ENCODE results near the gene DUSP28. TPM values are rescaled to one million over a fixed set of nuclear protein-coding genes. Genes with fewer than 3 reads are reported as not detected.
A peak's percentile ranks its signal among the peaks of the same experiment; 100 is the strongest.

DUSP28 gene
- total RNA-seq, 2 experiments from 2014 or later: 4.5 to 6.2 TPM

GRCh38 chr2:240605867-240606743 lies 45.9 kb downstream of the DUSP28 start:
- Mint-ChIP-seq H3K36me3 (ENCODE audit: low read depth) (peaks cover under 1% of the 10 kb centered on the region), H3K27me3 (no peaks in the 10 kb centered on the region), H3K4me3 (no peak overlapping the region), H3K9me3 (no peaks in the 10 kb centered on the region), H3K4me1 (ENCODE audit: low read depth) (peaks cover 4% of the 10 kb centered on the region), H3K27ac (no peak overlapping the region)
- ATAC-seq: no peak
- no peak for DNase-seq
- POLR2A ChIA-PET: interaction anchor here (0.9 to 1.2 kb wide), 3 partner anchors 11 to 20 kb away, joined by 3 read pairs; no protein-coding TSS in a partner anchor
- intact Hi-C loops (cut with micrococcal nuclease): no loop called here
- TF ChIP-seq, protein P1, sequence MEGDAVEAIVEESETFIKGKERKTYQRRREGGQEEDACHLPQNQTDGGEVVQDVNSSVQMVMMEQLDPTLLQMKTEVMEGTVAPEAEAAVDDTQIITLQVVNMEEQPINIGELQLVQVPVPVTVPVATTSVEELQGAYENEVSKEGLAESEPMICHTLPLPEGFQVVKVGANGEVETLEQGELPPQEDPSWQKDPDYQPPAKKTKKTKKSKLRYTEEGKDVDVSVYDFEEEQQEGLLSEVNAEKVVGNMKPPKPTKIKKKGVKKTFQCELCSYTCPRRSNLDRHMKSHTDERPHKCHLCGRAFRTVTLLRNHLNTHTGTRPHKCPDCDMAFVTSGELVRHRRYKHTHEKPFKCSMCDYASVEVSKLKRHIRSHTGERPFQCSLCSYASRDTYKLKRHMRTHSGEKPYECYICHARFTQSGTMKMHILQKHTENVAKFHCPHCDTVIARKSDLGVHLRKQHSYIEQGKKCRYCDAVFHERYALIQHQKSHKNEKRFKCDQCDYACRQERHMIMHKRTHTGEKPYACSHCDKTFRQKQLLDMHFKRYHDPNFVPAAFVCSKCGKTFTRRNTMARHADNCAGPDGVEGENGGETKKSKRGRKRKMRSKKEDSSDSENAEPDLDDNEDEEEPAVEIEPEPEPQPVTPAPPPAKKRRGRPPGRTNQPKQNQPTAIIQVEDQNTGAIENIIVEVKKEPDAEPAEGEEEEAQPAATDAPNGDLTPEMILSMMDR (IDR thresholded peaks at IDR 0.05): no peak
- CTCF ChIA-PET: interaction anchor here (1.0 to 1.5 kb wide), 2 partner anchors 11 to 41 kb away, joined by 3 to 4 read pairs; no protein-coding TSS in a partner anchor

GRCh38 chr2:240611601-240612210 lies 51.5 kb downstream of the DUSP28 start:
- peak; percentile 54 for ATAC-seq
- intact Hi-C loops (cut with micrococcal nuclease): no loop called here
- POLR2A ChIA-PET: interaction anchor here (1.2 kb wide), 1 partner anchor 46 kb away, joined by 4 read pairs; no protein-coding TSS in a partner anchor

More at GRCh38 chr2:240611601-240612210, 51.5 kb downstream of the DUSP28 start:
- CTCF ChIA-PET: interaction anchor here (0.7 kb wide), 1 partner anchor 10 kb away, joined by 3 read pairs; no protein-coding TSS in a partner anchor
- Mint-ChIP-seq H3K4me1 (ENCODE audit: low read depth) (peaks cover 14% of the 10 kb centered on the region), H3K9me3 (peaks cover 1% of the 10 kb centered on the region), H3K27me3 (no peaks in the 10 kb centered on the region), H3K27ac (peak overlapping the region; percentile 36), H3K4me3 (no peak overlapping the region), H3K36me3 (ENCODE audit: low read depth) (peaks cover 5% of the 10 kb centered on the region)
- TF ChIP-seq, protein P1 (IDR thresholded peaks at IDR 0.05): no peak
- DNase-seq: peak; percentile 65

Other genes starting within 250 kb of the DUSP28 start
- 1 to 10 TPM in 1 of 2 experiments, under 1 TPM in 1; 0.83 to 1.2 TPM for gene GPC1, start 124.7 kb upstream of the DUSP28 start, total RNA-seq
- 10 to 100 TPM; 14.5 to 18.6 TPM for gene ANKMY1, start 2.4 kb upstream of the DUSP28 start, total RNA-seq
- 10 to 100 TPM; 39.1 to 40.5 TPM for gene RNPEPL1, start 8.1 kb downstream of the DUSP28 start, total RNA-seq
- 10 to 100 TPM; 26.8 to 29.1 TPM for gene CAPN10, start 26.4 kb downstream of the DUSP28 start, total RNA-seq
- gene GPR35, start 65.1 kb downstream of the DUSP28 start, total RNA-seq: 10 to 100 TPM; 14.4 to 14.6 TPM
- not detected for gene AQP12B, start 122.5 kb downstream of the DUSP28 start, total RNA-seq
- gene AQP12A, start 131.5 kb downstream of the DUSP28 start, total RNA-seq: not detected

Data from activated CD8-positive, alpha-beta T cell treated with anti-CD3 and anti-CD28 coated beads for 36 hours (primary cell).